Ramos (cell line): Measurements from ENCODE around the gene NBPF11.
"Not testable (repeated sequence)": the region's sequence is repeated elsewhere in the genome, so short reads cannot be mapped to it uniquely, and the experiment has no call there.

ENCODE experiments used
- in situ Hi-C: fragments of 300-500 bp; cut with MboI; formaldehyde crosslinking; loops from one replicate; pipeline ENCODE4 v1.14.3; 2022; ENCODE audit warnings: low sequenced_read_pairs; ENCODE audit not compliant: unreplicated experiment

The NBPF11 gene

DNA sequence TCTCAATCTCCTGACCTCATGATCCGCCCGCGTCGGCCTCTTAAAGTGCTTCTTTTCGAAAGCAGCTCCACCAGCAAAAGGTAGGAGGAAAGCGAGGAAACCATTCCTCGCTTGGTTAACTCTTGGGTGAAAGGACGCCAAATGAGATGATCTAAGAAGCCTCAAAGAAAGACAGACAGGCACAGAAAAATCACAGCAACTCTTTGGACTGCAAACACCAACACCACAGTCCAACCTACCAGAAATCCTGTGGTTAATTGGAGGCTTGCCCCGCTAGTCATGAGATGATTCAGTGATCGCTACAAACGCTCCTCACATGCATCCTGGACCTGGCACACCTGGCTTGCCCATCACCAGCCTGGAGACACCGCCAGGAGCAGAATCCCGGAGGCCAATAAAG is 1.1 kb downstream of the NBPF11 start:
- in situ Hi-C loops = not testable (repeated sequence)

DNA sequence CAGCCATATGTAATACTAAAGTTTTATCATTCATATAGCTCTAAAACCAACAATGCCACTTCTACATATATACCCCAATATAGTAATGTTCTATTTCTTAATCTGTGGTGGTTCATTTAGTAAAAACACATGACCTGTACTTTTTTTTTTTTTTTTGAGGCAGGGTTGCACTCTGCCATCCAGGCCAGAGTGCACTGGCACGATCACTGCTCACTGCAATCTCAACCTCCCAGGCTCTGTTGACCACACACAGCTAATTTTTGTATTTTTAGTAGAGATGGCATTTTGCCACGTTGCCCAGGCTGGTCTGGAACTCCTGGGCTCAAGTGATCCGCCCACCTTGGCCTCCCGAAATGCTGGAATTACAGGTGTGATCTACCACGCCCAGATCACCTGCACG is 2.1 kb downstream of the NBPF11 start:
- in situ Hi-C loops = not testable (repeated sequence)

DNA sequence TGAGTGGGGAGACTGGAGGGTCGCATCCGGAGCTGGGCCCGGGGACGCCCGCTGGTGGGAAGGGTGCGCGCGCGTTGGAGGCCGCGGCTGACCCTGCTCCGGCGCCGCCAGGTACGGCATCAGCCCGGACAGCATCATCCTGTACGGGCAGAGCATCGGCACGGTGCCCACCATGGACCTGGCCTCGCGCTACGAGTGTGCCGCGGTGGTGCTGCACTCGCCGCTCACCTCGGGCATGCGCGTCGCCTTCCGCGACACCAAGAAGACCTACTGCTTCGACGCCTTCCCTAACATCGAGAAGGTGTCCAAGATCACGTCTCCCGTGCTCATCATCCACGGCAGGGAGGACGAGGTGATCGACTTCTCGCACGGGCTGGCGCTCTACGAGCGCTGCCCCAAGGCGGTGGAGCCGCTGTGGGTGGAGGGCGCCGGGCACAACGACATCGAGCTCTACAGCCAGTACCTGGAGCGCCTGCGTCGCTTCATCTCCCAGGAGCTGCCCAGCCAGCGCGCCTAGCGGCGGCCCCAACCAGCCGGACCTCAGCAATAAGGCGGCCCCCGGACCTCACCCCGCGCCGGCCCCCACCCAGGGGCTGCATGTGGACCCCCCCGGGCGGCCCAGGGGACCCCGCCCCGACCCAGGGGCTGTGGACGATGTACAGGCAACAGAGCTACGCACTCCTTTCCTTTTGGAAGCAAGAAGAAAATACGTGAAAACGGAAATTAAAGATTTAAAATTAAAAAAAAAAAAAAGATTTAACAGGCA is 2.8 kb downstream of the NBPF11 start:
- in situ Hi-C loops = not testable (repeated sequence)

DNA sequence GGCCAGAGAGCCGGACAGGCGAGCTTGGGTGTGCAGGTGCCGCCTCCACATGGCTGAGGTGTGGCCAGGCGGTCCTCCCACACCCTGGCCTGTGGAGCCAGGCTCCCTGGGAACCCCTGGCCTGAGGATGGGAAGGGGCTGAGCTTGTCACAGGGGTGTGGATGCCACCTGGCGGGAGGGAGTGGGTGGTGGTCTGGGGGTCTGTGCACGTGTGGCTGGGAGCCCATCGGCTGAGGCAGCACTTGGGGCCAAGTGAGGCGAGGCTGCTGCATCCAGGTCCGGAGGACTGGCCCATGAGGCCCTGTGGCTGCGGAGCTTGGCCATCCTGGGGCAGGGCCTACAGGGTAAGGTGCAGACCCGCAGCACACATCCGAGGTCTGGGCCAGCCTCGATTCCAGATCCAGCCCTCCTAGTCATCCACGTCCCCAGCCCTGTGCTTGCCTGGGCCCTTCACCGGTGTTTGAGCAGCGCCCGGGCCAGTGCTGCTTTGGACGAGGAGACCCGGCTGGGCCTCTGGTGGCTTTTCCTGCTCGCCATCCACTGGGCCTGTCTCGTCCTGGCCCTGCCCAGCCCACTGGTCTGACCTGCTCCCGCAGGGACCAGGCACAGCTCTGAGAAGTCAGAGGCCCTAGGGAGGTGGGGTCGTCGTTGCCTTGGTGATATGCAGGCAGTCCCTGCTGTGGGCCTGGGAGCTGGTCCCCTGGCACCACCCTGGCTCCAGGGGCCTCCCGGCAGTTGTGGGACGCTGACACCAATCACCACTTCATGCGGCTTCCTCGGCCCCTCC is 4.8 kb downstream of the NBPF11 start:
- in situ Hi-C loops = not testable (repeated sequence)

DNA sequence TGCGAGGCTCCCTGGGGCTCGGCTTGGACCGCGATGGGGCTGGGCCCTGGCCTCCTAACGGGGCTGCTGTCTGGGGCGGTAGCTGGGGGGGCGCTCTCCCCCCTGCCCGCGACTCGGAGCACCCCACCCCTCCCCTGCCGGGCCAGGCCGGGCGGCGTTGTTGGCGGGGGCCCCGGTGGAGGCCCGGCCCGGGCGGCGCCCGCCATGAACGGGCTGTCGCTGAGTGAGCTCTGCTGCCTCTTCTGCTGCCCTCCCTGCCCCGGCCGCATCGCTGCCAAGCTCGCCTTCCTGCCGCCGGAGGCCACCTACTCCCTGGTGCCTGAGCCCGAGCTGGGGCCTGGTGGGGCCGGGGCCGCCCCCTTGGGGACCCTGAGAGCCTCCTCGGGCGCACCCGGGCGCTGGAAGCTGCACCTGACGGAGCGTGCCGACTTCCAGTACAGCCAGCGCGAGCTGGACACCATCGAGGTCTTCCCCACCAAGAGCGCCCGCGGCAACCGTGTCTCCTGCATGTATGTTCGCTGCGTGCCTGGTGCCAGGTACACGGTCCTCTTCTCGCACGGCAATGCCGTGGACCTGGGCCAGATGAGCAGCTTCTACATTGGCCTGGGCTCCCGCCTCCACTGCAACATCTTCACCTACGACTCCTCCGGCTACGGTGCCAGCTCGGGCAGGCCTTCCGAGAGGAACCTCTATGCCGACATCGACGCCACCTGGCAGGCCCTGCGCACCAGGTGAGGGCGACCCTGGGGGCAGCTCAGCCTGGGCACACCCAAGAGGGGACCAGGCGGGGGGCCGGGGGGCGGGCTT is 5.7 kb downstream of the NBPF11 start:
- in situ Hi-C loops = not testable (repeated sequence)

DNA sequence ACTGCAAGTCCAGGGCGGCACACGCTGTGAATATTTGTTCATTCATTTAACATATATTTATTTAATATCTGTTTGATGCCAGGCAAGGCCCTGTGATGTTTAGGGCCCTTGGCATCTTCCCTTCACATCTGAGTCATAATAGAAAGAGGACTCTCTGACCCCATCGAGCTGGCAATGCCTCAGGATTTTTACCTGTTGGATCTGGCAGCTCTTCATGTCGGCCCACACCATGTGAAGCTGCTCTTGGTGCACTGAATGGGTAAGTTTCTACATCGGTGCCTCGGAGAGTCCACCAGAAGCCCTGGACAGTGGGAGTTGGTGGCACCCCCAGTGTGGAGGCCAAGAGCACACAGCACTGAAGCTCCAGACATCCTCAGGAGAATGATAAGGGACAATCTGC is 8.9 kb downstream of the NBPF11 start:
- in situ Hi-C loops = not testable (repeated sequence)

DNA sequence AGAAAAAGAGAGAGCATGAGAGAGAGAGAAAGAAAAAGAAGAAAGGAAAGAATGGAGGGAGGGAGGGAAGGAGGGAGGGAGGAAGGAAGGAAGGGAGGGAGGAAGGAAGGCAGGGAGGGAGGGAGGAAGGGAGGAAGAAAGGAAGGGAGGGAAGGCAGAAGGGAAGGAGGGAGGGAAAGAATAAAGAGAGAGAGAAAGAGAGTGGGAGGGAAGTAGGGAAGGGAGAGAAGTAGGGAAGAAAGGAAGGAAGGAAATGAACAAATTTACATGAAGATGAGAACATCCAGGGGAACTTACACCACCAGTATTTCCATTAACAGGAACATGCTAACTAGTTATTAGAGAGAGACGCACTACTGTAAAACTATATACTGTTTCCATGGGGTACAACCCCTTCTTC is 10.1 kb downstream of the NBPF11 start:
- in situ Hi-C loops = not testable (repeated sequence)

DNA sequence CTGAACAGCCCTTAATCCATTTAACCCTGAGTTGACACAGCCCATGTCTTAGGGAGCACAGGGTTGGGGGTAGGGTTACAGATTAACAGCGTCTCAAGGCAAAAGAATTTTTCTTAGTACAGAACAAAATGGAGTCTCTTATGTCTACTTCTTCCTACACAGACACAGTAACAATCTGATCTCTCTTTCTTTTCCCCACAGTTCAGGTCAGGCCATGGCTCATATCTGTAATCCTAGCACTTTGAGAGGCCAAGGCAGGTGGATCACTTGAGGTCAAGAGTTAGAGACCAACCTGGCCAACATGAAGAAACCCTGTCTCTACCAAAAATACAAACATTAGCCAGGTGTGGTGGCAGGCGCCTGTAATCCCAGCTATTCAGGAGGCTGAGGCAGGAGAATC is 13.5 kb downstream of the NBPF11 start:
- in situ Hi-C loops = not testable (repeated sequence)

DNA sequence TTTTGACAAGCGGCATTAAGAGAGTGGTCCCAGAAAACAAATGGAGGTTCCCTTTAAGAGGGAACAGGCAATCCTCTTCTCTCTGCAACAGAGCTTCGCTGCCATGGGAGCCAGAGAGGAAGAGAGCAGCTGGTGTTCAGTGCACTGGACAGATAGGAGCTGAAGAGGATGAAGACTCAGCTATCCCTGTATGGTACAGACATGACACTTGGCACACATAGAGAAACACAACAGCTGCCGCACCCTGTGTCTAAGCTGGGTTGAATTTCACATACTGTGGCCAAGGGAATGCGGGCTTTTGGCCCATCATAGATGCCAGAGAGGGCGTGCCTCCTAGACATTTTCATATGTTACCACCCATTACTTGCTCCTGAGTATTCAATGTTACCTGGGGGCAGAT is 29.7 kb downstream of the NBPF11 start:
- in situ Hi-C loops = not testable (repeated sequence)

DNA sequence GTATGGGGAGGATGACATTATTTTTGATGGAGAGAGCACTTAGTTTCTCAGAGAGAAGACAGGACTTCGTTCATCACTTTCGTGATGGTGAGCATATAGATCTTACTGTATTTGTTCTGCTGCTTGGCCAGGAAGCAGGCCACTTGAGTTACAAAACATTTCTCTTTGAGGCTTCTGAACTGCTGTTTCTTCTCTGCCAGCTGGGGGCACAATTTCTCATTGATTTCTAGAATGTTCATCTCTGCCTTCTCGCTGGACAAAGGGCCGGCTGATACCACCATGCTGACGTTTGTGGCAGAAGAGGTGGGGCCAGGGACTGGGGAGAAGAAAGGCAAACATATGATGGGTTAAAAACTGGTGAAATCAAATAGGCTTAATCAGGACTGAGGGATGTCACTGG is 31.7 kb downstream of the NBPF11 start:
- in situ Hi-C loops = not testable (repeated sequence)

DNA sequence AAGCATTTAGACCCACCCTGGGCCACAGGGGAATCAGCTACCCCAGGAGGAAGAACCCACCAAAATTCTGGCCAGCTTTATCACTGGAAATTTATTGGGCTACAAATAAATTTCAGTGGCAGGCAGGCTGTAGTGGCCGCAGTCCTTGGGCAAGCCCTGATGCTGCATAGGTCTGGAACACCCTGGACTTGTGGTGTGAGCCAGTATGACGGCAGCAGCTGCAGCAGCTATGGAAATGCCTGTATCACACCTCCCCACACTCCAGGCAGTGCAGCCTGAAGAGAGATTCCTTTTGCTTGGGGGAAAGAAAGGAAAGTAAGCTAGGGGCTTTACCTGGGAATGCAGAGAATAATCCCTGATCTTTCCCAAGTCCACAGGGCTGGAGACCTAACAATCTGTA is 56.3 kb downstream of the NBPF11 start:
- in situ Hi-C loops = not testable (repeated sequence)

DNA sequence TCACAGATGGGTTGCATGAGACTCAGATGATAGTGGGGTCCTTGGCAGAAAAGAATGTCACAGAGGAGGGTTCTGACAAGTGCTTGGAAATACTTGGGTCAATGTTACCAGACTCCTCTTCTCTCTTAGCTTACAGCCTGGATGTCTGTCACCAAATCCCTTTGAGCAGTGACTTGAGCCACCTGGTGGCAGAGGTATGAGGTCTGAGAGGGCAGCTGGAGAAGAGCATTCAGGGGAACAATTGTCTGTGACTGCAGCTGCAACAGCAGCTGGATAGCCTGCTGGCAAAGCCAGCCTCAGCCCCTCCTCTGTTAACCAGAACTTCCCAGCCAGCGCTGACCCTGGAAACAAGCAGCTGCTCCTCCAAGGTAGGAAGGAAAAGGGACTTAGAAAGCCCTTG is 65.9 kb downstream of the NBPF11 start:
- in situ Hi-C loops = not testable (repeated sequence)

DNA sequence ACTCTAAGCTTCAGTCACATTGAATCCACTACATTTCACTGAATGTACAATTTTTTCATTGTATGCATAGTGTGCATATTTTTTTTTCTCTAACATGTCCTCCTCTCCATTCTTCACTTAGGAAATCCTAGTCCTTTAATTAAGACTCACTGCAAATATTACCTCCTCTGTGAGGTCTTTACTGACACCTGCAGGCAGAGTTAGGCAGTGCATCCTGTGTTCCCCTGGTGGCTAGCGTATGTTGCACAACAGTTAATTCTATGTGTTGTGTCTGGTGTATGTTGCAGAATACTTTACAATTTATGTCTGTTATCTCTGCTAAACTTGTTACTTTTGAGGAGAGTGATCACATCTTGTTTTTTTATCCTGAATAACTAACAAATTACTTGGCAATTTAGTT is 70.9 kb downstream of the NBPF11 start:
- in situ Hi-C loops = not testable (repeated sequence)

DNA sequence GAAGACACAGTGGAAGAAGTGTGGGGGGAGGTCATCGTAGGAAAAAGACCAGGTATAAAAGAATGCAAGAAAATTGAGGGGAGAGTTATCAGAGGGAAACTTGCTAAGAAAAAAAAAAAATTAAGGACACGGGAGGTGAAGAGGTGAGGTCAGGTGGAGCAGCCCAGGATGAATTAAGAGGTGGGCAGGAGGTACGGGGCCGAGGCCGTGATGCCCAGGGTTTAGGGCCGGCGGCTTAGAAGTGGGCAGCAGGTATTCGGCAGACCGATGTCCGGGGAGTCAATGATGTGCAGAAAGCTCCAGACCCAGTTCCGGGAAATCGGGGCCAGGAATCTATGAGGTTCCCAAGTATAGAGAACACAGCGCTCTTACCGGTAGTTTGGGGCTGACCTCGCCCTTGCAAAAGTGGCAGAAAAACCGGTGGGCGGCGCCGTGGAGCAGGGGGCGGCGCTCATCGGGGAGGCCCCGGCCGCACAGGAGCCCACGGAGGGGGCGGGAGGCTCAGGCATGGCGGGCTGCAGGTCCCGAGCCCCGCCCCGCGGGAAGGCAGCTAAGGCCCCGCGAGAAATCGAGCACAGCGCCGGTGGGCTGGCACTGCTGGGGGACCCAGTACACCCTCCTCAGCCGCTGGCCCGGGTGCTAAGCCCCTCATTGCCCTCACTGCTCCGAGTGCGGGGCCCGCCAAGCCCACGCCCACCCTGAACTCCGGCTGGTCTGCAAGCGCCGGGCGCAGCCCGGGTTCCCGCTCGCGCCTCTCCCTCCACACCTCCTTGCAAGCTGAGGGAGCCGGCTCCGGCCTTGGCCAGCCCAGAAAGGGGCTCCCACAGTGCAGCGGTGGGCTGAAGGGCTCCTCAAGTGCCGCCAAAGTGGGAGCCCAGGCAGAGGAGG is 73.2 kb downstream of the NBPF11 start:
- in situ Hi-C loops = not testable (repeated sequence)

DNA sequence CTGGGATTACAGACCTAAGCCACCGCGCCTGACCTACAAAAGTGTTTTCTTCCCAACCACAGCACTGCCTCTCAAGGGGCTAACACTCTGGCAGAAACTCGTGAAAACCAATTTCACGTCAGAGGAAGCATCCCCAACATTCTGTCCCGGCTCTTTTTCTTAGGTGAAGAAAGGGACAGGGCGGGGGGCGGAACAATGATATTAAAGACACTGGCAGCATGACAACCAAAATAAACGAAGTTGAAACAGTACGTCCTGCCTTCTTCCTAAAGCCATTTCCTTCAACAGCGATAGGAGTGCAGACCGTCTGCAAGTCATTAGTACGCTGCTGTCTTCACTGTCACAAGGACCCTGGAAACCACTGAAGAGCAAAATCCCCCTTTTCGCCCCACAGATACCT is 74.0 kb downstream of the NBPF11 start:
- in situ Hi-C loops = not testable (repeated sequence)

DNA sequence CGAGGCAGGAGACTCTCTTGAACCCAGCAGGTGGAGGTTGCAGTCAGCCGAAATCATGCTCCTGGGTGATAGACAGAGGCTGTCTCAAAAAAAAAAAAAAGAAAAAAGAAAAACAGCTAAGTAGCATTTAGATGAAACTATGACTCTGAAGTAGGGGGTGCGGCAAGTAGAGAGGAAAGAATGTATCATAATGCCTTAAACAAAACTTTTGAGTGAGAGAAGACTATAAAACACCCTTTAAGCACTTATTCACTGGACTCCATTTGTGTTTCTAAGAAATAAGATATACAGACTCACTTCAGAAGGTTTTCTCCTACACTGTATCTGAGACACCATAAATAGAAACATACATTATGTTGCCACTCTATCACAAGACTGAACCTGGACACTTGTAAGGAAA is 74.6 kb downstream of the NBPF11 start:
- in situ Hi-C loops = not testable (repeated sequence)

DNA sequence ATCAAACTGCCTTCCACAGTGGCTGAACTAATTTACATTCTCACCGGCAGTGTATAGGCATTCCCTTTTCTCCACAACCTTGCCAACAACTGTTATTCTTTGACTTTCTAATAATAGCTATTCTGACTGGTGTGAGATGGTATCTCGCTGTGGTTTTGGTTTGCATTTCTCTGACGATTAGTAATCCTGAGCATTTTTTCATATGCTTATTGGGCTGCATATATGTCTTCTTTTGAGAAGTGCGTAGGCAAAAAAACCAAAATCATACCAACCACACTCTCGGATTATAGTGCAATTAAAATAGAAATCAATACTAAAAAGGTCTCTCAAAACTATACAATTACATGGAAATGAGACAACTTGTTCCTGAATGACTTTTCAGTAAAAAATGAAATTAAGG is 78.7 kb downstream of the NBPF11 start:
- in situ Hi-C loops = not testable (repeated sequence)

DNA sequence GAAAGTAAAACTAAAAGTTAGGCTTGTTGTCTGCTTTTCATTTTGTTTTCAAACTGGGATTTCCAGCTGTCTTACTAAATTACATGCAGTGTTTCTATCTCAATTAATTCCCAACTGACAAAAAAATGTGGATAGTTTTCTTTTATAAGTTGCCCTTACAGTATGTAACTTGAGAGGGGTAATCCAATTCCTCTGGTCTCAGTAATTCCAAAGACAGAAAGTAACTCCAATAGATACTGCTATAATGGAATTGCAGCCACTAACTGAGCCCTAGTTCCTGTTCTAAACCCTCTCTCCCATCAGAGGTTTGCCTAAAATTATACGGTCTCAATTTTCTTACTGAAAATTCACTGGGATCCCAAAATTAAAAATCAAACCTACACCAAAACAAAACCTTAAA is 83.5 kb downstream of the NBPF11 start:
- in situ Hi-C loops = not testable (repeated sequence)

DNA sequence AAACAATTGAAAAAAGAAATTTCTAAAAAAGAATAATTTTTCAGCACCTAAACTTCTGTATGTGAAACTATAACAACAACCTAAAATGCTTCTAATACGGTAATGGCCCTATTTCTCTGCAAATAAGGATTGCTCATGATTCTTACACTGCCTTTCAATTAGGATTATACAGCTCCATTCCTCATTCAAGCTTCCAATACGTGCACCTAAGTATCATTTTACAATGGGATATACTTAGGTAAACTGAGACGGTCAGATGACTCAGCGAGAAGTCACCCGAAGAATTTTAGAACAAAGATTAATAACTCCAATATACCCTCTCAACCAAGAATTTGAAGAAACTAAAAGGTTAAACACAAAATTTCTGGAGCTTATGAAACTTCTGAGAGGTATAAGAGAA is 83.9 kb downstream of the NBPF11 start:
- in situ Hi-C loops = not testable (repeated sequence)

DNA sequence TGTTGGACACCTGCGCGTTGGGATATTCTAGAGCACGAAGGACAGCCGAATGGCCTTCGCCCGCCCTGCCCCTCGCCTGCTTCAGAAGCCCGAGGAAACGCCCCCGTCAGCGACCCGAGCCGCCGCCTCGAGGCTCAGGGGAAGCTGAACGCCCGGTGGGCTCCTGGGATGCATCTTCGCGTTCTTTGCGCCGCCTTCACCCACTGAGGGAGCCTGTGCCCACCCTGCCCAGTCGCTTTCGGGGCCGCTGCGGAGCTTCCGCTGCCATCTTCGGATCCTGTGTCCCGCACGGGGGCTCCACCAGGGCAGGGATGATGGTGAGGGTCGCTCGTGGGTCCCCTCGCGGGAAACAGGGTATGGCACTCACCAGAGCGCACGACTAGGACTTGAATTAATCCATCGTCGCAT is 91.8 kb downstream of the NBPF11 start:
- in situ Hi-C loops = not testable (repeated sequence)
